HG03354 (cell line): ENCODE results near the gene PAX8.
"Not testable (repeated sequence)": the region's sequence is repeated elsewhere in the genome, so short reads cannot be mapped to it uniquely, and the experiment has no call there.

Source experiments
- ATAC-seq: cut with Tn5 transposase; IDR thresholded peaks from one replicate; pipeline ENCODE4 v1.9.1; 2021; ENCODE audit warnings: mild to moderate bottlenecking; ENCODE audit not compliant: unreplicated experiment, poor library complexity, severe bottlenecking

PAX8 gene

DNA sequence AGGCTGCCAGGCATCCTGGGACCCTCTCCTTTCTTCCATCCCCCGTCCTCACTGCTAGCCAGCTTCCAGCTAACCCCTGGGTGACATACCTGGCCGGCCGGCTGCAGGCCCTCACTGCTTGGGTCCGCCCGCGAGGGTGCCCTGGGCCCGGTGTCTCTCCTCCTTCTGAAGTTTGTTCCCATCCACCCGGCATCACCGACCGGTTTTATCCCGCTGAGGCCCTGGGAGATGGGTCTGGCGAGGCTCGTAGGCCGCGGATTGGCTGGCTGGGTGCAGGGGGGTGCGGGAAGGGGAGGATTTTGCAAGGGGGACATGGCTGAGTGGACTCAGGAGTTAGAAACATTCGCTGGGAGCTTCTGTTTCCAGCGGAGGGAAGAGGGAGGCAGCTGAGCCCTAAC lies at the start of gene PAX8:
TSS of gene PAX8 (minus strand) at position 180 of the 398 bp plus-strand sequence. CDS start 527 bp downstream, outside the sequence.
- ATAC-seq: no peak

GRCh38 chr2:113328043-113328442 lies 49.3 kb upstream of the PAX8 start:
- ATAC-seq: no peak

DNA sequence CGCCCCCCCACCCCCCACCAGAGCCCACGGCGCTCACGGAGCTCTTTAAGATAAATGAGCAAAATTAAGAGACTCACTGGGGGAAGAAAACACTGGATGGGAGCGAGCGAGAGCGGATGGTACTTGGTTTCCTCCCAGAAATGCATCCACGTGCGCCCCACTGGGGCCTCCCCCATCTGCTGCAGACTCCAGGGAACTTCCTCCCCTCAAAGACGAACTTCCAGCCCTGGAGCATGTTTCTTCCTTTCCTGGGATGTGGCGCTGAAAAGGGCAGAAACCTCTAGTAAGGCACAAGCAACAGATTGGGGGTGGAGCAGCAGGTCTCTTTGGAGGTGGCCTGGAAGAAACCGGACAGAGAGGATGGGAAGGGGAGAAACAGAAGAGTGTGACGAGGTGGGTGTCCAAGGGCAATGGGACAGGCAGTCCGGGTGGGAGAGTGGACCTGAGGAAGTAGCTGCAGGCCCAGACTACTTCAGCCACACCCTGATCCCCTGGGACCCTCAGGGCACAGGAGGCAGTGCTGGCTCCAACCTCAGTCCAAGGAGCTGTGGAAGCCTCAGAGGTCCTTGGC lies 46.5 kb upstream of the PAX8 start:
- not testable (repeated sequence) for ATAC-seq

GRCh38 chr2:113324684-113325160 lies 46.0 kb upstream of the PAX8 start:
- ATAC-seq: no peak

- ATAC-seq: not testable (repeated sequence)
Measured at GRCh38 chr2:113323129-113323528, 44.4 kb upstream of the PAX8 start.

DNA sequence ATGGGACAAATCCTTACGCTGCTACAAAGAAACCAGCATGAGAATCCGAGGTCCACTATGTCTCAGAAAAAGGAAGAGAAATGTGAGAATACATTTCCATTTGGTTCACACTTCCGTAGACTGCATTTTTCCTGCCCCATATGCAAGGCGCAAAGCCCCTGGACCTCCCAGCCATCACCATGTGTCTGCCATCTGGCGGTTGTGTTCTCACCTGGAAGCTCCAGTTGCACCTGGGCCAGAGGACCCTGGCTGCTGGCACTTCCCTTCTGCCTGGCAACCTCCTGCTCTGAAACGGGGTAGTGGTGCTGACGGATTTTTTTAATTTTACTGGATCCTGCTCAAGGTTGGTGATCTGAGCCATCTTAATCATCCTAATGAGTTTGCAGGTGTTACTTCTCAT lies 41.4 kb upstream of the PAX8 start:
- ATAC-seq: not testable (repeated sequence)

GRCh38 chr2:113318941-113319340 lies 40.2 kb upstream of the PAX8 start:
- ATAC-seq: not testable (repeated sequence)

DNA sequence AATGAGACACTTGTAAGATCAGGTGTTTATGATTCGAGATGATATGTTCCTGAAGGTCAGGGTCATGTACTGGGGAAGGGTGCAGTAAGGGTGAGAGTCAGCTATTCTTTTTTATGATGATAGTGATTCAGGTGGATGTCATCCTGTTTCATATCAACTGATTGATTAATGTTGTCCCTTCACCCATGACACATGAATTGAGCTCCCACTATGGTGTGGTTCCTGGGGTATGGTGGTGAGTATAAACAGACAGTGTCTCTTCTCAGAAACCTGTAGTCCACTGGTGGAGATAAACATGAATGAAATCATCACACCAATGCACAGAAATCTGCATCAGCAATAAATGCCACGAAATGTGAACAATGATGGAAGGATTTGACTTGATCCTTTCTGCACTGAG lies 37.4 kb upstream of the PAX8 start:
- no peak for ATAC-seq

- not testable (repeated sequence) for ATAC-seq
Measured at GRCh38 chr2:113314663-113315062, 35.9 kb upstream of the PAX8 start.

DNA sequence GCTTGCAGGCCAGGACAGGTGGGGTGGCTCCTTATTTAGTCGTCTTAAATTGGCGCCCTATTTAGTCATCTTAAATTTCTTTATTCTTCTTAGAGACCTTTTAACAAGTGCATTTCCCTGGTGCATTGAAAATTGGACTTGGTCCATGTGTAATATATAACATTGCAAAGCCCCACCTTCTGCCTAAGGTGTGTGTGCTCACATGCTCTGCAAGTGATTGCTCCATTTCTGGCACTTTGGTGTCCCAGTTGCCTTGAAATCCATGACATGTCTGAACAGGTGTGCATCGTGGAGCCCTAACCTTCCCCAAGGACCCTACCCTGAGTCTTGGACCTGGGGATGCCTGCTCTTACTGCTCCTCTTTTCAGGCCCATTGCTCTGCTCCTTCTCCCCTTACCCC lies 35.5 kb upstream of the PAX8 start:
- not testable (repeated sequence) for ATAC-seq

- not testable (repeated sequence) for ATAC-seq
Measured at GRCh38 chr2:113311781-113312180, 33.1 kb upstream of the PAX8 start.

DNA sequence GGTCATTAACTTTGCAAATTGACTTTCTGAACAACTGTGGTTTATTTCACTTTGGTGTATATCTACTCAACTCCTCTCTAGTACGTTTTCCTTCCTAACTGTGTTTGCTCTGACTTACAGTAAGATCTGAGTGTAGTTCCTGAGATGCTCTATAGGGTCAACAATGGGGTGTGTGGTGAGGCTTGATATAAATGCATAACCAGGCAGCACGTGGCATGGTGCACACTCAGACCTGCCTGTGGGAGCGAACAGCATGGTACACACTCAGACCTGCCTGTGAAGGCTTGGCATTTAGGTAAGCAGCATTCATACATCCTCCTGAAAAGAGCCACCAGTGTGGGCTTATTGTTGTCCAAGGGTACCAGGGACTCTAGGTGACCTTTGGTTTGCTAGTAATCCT lies 32.5 kb upstream of the PAX8 start:
- ATAC-seq: not testable (repeated sequence)

- no peak for ATAC-seq
Measured at GRCh38 chr2:113309655-113310387, 31.1 kb upstream of the PAX8 start.

GRCh38 chr2:113308784-113309183 lies 30.1 kb upstream of the PAX8 start:
- ATAC-seq: not testable (repeated sequence)

DNA sequence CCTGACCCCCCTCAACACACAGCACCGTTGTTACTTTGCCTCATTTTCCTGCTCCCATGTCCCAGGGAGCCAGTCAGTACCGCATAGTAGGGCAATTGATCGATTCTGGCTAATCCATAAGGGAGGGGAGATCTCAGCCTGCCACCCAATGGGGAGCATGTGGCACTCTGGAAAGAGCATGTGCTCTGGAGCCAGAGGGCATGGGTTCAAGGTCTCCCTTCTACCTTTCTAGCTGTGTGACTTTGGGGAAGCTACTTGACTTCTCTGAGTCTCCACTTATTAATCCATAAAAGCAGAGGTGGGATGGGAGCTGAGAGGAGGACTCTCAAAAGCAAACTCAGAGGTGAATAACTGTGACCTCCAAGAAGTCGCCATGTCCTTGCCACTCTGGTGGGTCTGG lies 27.5 kb upstream of the PAX8 start:
- not testable (repeated sequence) for ATAC-seq

- not testable (repeated sequence) for ATAC-seq
Measured at GRCh38 chr2:113305749-113306148, 27.0 kb upstream of the PAX8 start.

DNA sequence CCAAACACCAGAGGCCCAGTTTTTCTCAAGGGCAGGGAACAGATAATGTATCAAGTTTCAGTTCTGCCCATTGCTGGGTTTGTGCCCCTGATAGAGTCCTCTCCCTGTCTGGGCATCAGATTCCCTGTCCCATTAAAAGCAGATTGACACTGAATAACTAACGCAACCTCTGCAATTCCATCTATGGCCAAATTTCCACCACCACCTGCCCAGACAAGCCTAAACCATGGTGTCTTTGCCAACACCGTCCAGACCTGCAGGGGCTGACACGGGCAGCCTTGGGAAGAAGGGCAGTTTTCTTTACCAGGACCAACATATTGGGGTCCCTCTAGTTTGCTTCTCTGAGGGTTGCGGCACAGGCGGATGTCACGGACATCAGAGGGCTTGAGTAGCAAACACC lies 26.4 kb upstream of the PAX8 start:
- ATAC-seq: no peak

GRCh38 chr2:113304702-113305101 lies 26.0 kb upstream of the PAX8 start:
- ATAC-seq: no peak

DNA sequence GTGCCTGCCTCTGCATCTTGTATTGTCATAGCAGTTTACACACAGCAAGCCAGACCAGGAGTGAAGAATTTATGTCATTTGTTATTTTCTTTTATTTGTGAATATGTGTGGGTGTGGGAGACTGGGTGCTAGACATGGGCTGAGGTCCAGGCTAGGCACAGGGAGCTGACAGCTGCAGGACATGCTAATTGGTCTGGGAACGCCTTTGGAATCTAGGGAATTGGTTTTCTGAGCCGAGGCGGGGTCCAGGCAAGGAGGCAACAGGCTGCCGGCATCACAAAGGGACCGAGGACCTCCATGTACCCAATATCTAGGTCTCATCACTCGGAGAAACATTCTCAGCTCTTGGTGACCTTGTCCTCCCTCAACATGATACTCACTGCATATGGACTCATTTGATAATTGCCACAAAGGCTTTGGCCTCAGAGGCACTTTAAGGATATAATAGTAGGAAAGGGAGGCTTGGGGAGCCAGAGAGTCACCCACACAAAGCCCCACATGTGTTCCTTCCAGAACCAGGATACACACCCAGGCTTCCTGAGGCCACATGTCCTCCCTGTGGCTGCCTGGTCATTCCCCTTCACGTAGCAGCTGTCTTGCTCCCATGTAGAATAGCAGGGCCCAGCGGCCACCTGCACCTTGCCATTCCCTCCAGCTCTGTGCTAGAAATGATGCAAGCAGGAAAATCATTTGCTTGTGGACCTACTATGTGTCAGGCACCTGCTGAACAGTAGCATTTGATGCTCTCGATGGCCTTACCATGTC lies 23.7 kb upstream of the PAX8 start:
- ATAC-seq: not testable (repeated sequence)

GRCh38 chr2:113300281-113300680 lies 21.6 kb upstream of the PAX8 start:
- ATAC-seq: no peak

DNA sequence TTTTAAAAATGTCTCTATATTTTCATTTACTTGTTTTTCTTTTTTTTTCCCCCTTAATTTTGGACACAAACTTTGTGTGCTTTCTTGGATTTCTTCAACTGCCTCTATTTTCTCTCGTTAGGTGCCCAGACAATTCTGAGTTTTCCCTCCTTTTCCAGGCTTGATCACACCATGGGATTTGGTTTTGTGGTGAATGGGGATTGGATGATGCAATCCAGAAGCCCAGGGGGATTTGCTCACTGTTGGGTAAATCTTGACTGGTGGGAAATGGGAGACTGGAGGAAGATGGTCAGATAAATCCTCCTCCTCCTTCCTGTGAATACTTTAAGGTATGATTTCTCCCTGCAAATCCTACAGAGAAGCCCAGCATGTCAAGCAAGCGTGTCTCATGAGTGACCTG lies 19.5 kb upstream of the PAX8 start:
- ATAC-seq: no peak
